Measurements from ENCODE around the gene KCNJ5.
A peak's percentile ranks its signal among the peaks of the same experiment; 100 is the strongest.

The KCNJ5 gene

GRCh38 chr11:128962896-128963295 is 71.7 kb downstream of the KCNJ5 start:
- DNase-seq: no peak

DNA sequence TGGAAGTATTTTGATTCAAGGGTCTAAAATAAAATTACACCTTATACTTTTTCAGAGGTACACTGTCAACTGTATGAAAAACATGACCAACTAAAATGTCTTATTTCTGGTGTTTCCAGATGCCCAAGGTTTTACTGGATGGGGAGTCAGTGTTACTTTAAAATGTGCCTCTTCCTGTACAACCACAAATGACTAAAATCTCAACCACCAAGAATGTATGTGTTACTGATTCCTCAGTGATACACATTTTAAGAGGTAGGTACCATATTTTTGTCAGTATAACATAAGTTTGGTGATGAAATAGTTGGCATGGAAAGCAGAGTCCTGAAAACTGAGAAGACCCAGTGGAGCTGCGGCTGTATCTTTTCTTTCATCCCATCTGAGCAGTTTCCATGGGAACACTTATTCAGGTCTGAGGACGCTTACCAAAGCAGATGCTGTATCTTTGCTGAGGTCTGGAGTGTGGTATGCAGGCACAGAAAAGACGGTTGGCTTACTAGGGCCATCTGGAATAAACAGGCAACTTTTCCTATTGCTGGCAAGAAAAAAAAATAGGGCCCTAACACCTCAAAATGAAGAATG is 72.7 kb downstream of the KCNJ5 start:
- peak in 1 of 2 donors; percentile 63 for DNase-seq

DNA sequence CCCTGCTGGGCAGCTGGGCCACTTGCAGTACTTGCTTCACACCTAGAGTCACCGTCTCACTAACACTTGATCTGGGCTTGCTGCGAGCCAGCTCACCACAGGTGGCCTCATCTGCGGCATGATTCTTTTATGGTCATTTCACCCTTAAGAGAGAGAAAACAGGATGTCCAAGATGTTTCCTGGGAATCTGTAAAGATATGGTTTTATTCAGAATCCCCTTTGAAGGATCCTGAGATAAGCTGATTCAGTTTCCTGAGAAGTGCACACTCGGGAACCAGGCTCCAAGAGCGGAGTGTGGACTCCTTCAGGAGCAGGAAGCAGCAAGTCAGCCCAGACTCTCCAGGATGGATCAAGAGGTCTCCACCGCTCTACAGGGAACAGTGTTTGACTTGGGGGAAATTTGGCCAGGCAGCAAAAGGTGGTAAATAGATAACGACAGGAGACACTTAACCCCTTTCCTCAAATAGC is 73.3 kb downstream of the KCNJ5 start:
- DNase-seq: no peak

DNA sequence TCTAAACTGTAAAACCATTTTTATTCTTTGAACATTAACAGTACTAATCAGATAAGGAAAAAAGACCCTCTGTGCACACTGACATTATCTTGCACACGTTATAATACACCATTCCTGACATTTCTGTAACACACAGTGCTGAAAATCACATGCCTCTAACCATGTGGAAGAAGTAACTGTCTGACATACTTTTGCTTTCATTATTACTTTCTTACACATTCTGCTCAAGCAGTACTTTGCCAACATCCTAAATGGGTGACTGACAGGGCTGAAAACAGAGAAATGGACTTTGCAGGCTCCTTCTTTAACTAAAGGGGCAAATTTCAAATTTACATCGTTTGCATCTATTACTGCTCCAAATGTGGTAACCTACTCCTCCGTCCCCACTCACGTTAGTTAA is 74.3 kb downstream of the KCNJ5 start:
- no peak for DNase-seq

GRCh38 chr11:128967578-128967977 is 76.4 kb downstream of the KCNJ5 start:
- DNase-seq: no peak

DNA sequence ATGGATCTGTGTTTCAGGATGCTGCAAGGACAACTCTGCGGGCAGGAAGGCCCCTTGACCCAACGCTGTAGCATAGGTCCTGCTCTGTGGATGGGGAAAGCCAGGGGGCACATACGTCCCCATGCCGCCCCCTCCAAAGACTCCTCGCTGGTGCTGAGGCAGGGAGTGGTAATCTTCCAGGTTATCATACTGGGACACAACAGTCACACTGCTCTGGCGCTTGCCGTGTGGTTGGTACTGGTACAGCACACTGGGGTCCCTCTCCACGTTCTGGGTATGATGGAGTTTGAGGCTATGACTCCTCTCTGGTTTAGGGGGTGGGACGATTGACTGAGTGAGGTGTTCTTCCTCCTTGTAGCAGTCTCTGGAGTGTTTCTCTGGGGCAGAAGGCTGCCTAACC is 77.8 kb downstream of the KCNJ5 start:
- no peak for DNase-seq
